Brain microvascular endothelial cell (primary cell): ENCODE results near the gene TANC2.

Experiments
- DNase-seq: peaks from one replicate; pipeline ENCODE4 v3.0.0-alpha.2; 2020
- H3K27ac ChIP-seq: fragments of 250-450 bp; sonication (Bioruptor Pico); 2 replicates; pipeline ENCODE4 v1.5.1; 2020; ENCODE audit warnings: mild to moderate bottlenecking, moderate library complexity
- H3K27me3 ChIP-seq: fragments of 250-450 bp; sonication (Bioruptor Pico); replicated peaks from 2 replicates; pipeline ENCODE4 v1.5.1; 2020; ENCODE audit warnings: mild to moderate bottlenecking
- H3K36me3 ChIP-seq: fragments of 250-450 bp; sonication (Bioruptor Pico); replicated peaks from 2 replicates; pipeline ENCODE4 v1.5.1; 2020; ENCODE audit warnings: mild to moderate bottlenecking
- H3K4me3 ChIP-seq: 2 replicates; pipeline ENCODE4 v1.5.1; 2011; ENCODE audit warnings: low read depth, mild to moderate bottlenecking, control low read depth, low read length, moderate library complexity
- in situ Hi-C: cut with HindIII; loops from 2 replicates; pipeline ENCODE4 v1.10.0; 2017; ENCODE audit warnings: low sequenced_read_pairs, low pct_ligation_motif_present
- TF ChIP-seq, protein P1 (sequence below): IDR thresholded peaks from 2 replicates; pipeline ENCODE4 v1.5.1; 2011; ENCODE audit warnings: low read depth, mild to moderate bottlenecking, moderate library complexity, low read length, control low read depth, inconsistent platforms; ENCODE audit errors: missing control alignments

The TANC2 gene

DNA sequence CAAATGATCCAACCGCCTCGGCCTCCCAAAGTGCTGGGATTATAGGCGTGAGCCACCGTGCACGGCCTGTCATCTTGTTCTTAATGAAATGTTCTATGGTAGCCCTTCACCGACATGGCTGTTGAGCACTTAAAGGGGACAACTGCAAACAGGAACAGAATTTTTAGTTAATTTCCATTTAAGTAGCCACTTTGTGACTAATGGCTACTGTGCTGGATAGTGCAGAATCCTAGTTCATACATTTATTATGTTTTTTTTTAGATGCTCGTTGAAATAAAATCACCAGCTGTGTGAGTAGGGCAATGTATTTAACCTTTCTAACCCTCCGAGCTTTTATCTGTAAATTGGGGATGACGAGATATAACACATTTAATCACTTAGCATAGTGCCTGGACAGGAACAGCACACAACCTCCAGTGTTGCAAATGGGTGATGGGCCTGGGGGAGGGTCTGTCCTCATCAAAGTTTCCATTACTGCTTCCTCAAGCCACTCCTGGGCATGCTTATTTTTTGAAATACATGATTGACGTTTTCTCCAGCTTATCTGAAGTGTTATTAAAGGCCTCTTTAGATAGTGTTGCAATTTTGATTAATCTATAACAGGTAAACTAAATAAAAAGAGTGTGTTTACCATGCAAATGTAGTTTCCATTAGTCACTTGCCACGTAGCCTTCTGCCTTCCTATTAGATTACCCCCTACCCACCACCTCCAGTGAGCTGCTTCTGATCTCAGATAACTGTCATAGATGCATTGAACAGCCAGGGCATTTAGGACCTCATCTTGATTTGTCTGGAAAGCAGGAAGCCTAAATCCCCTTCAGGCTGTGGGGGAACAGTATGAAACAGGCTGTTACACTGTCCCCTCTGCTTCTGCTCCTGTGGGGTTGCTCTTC is 42.5 kb upstream of the TANC2 start:
- H3K36me3 ChIP-seq: no peaks in the 10 kb centered on the region
- no peak overlapping the region for H3K27ac ChIP-seq
- TF ChIP-seq, protein P1, sequence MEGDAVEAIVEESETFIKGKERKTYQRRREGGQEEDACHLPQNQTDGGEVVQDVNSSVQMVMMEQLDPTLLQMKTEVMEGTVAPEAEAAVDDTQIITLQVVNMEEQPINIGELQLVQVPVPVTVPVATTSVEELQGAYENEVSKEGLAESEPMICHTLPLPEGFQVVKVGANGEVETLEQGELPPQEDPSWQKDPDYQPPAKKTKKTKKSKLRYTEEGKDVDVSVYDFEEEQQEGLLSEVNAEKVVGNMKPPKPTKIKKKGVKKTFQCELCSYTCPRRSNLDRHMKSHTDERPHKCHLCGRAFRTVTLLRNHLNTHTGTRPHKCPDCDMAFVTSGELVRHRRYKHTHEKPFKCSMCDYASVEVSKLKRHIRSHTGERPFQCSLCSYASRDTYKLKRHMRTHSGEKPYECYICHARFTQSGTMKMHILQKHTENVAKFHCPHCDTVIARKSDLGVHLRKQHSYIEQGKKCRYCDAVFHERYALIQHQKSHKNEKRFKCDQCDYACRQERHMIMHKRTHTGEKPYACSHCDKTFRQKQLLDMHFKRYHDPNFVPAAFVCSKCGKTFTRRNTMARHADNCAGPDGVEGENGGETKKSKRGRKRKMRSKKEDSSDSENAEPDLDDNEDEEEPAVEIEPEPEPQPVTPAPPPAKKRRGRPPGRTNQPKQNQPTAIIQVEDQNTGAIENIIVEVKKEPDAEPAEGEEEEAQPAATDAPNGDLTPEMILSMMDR: no peak
- no peak for DNase-seq
- H3K4me3 ChIP-seq: no peak overlapping the region
- H3K27me3 ChIP-seq: no peaks in the 10 kb centered on the region
- in situ Hi-C loops: no loop called here

DNA sequence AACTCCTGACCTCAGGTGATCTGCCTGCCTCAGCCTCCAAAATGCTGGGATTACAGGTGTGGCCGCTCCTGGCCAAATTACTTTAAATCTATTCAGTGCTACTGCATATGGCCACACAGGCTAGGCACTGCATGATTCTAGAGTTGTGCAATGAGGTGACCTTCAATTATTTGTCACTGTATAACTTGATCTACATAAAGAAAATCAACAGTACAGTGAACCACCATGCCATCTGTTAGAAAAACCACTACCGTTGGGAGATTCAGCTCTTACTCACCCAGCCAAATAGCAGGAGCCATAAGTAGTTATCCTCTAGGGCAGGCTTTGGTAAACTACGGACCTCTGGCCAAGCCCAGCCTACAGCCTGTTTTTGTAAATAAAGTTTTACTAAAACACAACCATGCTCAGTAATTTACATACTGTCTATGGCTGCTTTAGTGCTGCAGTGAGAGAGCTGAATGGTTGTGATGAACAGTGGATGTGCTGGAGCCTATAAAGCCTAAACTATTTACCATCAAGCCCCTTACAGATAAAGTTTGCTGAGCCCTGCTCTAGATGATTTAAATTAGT is 40.7 kb upstream of the TANC2 start:
- H3K36me3 ChIP-seq: no peaks in the 10 kb centered on the region
- no peak for DNase-seq
- no peak overlapping the region for H3K27ac ChIP-seq
- H3K27me3 ChIP-seq: no peaks in the 10 kb centered on the region
- in situ Hi-C loops: no loop called here
- TF ChIP-seq, protein P1: no peak
- no peak overlapping the region for H3K4me3 ChIP-seq

DNA sequence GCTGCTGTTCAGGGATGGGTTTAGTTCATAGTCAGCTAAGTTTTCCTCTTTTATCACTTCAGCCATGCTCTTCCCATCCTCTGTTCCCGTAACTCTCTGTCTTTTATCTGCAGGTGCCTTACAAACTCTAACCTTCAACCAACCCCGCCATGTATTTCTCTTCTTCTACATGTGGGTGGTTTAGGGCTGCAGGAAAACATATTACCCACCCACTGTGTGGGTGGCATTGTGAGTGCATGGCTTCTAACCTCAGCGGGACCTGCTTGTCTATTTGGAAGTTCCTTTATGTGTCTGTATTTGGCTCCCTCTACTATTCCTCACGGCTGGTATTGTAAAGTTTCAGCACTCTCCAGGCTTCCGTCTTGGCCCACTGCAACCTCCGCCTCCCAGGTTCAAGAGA is 39.0 kb upstream of the TANC2 start:
- DNase-seq: no peak
- TF ChIP-seq, protein P1: no peak
- H3K4me3 ChIP-seq: no peak overlapping the region
- in situ Hi-C loops: no loop called here
- H3K27ac ChIP-seq: no peak overlapping the region
- H3K27me3 ChIP-seq: no peaks in the 10 kb centered on the region
- H3K36me3 ChIP-seq: no peaks in the 10 kb centered on the region

DNA sequence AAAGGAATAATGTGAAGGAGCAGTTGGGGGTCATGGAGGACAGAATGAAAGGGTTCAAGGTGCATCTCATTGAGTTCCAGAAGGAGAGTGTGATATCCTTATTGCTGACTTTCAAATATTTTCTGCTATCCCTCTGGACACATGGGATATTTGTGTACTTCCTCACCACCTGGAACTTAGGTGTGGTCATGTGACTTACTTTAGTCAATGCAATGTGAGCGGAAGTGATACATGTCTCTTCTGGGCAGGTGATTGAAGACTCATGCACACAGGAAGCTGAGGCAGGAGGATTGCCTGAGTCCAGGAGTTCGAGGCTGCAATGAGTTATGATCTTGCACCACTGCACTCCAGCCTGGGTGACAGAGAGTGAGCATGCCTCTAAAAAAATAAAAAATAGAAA is 36.7 kb upstream of the TANC2 start:
- TF ChIP-seq, protein P1: no peak
- in situ Hi-C loops: no loop called here
- H3K27ac ChIP-seq: no peak overlapping the region
- no peaks in the 10 kb centered on the region for H3K27me3 ChIP-seq
- no peak for DNase-seq
- no peaks in the 10 kb centered on the region for H3K36me3 ChIP-seq
- no peak overlapping the region for H3K4me3 ChIP-seq

DNA sequence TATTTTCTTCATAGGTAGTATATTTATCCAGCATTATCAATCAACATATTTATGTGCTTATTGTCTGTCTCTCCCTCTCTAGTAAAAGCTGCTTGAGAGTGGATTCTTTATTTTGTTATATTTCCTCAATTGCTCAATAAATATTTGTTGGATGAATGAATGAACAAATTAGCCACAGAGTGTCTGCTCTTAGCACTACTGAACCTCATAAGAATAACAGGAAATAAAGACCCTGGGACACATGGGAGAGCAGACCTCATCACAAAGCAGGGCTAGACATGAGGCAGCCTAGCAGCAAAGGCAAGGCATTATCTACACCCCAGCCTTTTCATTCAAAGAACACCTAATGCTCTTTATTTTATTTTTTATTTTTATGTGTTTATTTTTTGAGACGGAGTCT is 34.9 kb upstream of the TANC2 start:
- Histone ChIP-seq H3K27me3 (no peaks in the 10 kb centered on the region), H3K36me3 (no peaks in the 10 kb centered on the region), H3K4me3 (no peak overlapping the region), H3K27ac (no peak overlapping the region)
- peak; percentile 12 for DNase-seq
- in situ Hi-C loops: no loop called here
- TF ChIP-seq, protein P1: no peak
